DMS153 treated with DMSO at 0.1 percent for 48 hours (cell line): Measurements from ENCODE around the gene MORF4L2.

ENCODE experiments used
- DNase-seq: peaks from one replicate; lab custom pipeline; 2025; ENCODE audit not compliant: unreplicated experiment; lab: John Stamatoyannopoulos, UW

The MORF4L2 gene

GRCh38 chrX:103637604-103638338 is 48.7 kb downstream of the MORF4L2 start:
- DNase-seq: no peak

GRCh38 chrX:103635436-103635835 is 51.1 kb downstream of the MORF4L2 start:
- no peak for DNase-seq

- DNase-seq: no peak
Measured at GRCh38 chrX:103631145-103631544, 55.4 kb downstream of the MORF4L2 start.

DNA sequence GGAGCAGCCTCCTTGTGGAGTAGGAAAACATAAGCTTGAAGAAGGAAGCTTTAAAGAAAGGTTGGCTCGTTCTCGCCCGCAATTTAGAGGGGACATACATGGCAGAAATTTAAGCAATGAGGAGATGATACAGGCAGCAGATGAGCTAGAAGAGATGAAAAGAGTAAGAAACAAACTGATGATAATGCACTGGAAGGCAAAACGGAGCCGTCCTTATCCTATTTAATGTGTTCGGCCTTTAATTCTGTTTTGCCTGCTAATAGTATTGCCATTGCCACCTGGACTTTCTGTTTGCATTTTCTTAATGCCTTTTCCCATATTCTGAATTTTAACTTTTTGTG is 56.4 kb downstream of the MORF4L2 start:
- DNase-seq: no peak

- no peak for DNase-seq
Measured at GRCh38 chrX:103629318-103630170, 57.0 kb downstream of the MORF4L2 start.

- no peak for DNase-seq
Measured at GRCh38 chrX:103628386-103629317, 57.8 kb downstream of the MORF4L2 start, which contains the start of gene TCEAL1. Gene TCEAL1 (plus strand): TSS chrX:103628975. CDS start chrX:103629917, 942 bp downstream.

DNA sequence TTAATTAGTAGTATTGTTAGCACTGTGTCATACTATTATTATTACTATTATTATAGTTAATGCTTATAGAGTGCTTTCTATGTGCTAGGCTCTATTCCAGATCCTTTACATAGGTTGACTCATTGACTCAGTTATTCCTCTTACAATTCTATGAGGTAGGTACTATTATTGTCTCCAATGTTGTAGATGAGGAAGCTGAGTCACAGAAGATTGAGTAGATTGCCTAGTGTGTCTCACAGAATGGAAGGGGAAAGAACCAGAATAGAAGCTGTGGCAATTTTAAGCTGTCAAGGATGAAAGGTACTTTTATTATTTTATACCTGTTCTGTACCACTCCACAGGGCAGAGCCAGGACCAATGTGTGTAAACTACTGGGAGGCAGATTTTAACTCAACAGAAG is 59.6 kb downstream of the MORF4L2 start:
- no peak for DNase-seq
